CMK (cell line): ENCODE data around the gene IFNA14.
"Not testable (repeated sequence)": the region's sequence is repeated elsewhere in the genome, so short reads cannot be mapped to it uniquely, and the experiment has no call there.

Experiments used
- DNase-seq: peaks from one replicate; pipeline ENCODE4 v3.0.0-alpha.2; 2010; ENCODE audit warnings: low read depth

The IFNA14 gene

GRCh38 chr9:21239911-21240310 lies at the start of gene IFNA14:
IFNA14 (minus strand) TSS chr9:21240005; CDS start chr9:21239935, 70 bp downstream.
- DNase-seq = no peak

GRCh38 chr9:21287280-21287679 lies 47.5 kb upstream of the IFNA14 start:
- no peak for DNase-seq

- DNase-seq = no peak
These were observed 46.9 kb upstream of the IFNA14 start for GRCh38 chr9:21286659-21287058.

GRCh38 chr9:21286099-21286498 lies 46.3 kb upstream of the IFNA14 start:
- no peak for DNase-seq

- no peak for DNase-seq
These were observed 41.5 kb upstream of the IFNA14 start for GRCh38 chr9:21281275-21281674.

- no peak for DNase-seq
These were observed 28.5 kb upstream of the IFNA14 start for GRCh38 chr9:21268347-21268657.

GRCh38 chr9:21267485-21268346 lies 27.9 kb upstream of the IFNA14 start:
- DNase-seq = no peak

- no peak for DNase-seq
These were observed 27.1 kb upstream of the IFNA14 start for GRCh38 chr9:21266733-21267484.

GRCh38 chr9:21265421-21266189 lies 25.8 kb upstream of the IFNA14 start:
- no peak for DNase-seq

- DNase-seq = no peak
These were observed 15.9 kb upstream of the IFNA14 start for GRCh38 chr9:21255538-21256212.

GRCh38 chr9:21252721-21253547 lies 13.1 kb upstream of the IFNA14 start:
- DNase-seq = no peak

GRCh38 chr9:21251638-21252037 lies 11.8 kb upstream of the IFNA14 start:
- no peak for DNase-seq

GRCh38 chr9:21251190-21251589 lies 11.4 kb upstream of the IFNA14 start:
- DNase-seq = no peak

- DNase-seq = no peak
These were observed 5.0 kb upstream of the IFNA14 start for GRCh38 chr9:21244836-21245235.

- DNase-seq = not testable (repeated sequence)
These were observed 3.5 kb downstream of the IFNA14 start for GRCh38 chr9:21236360-21236714.

- DNase-seq = not testable (repeated sequence)
These were observed 4.1 kb downstream of the IFNA14 start for GRCh38 chr9:21235468-21236359.

- DNase-seq = no peak
These were observed 5.6 kb downstream of the IFNA14 start for GRCh38 chr9:21234153-21234687.

- DNase-seq = no peak
These were observed 6.5 kb downstream of the IFNA14 start for GRCh38 chr9:21233258-21233657.

- no peak for DNase-seq
These were observed 11.7 kb downstream of the IFNA14 start, which contains the start of gene IFNA17 for GRCh38 chr9:21228122-21228521. IFNA17 (minus strand) TSS chr9:21228222; CDS start chr9:21228173, 49 bp downstream.

- DNase-seq = not testable (repeated sequence)
These were observed 22.6 kb downstream of the IFNA14 start, which contains the start of gene IFNA16 for GRCh38 chr9:21217211-21217610. IFNA16 (minus strand) TSS chr9:21217311; CDS start chr9:21217305, 6 bp downstream.
